HG03039 (cell line): ENCODE data around the gene NYAP1.
"Not testable (repeated sequence)": the region's sequence is repeated elsewhere in the genome, so short reads cannot be mapped to it uniquely, and the experiment has no call there.

Experiments
- ATAC-seq: cut with Tn5 transposase; IDR thresholded peaks from one replicate; pipeline ENCODE4 v1.9.1; 2021; ENCODE audit warnings: mild to moderate bottlenecking, moderate library complexity; ENCODE audit not compliant: unreplicated experiment

Gene NYAP1

GRCh38 chr7:100540073-100540723 is 56.5 kb downstream of the NYAP1 start:
- no peak for ATAC-seq

GRCh38 chr7:100541309-100541708 is 57.6 kb downstream of the NYAP1 start:
- ATAC-seq, result not testable (repeated sequence)

GRCh38 chr7:100543586-100543985 is 59.9 kb downstream of the NYAP1 start:
- no peak for ATAC-seq

DNA sequence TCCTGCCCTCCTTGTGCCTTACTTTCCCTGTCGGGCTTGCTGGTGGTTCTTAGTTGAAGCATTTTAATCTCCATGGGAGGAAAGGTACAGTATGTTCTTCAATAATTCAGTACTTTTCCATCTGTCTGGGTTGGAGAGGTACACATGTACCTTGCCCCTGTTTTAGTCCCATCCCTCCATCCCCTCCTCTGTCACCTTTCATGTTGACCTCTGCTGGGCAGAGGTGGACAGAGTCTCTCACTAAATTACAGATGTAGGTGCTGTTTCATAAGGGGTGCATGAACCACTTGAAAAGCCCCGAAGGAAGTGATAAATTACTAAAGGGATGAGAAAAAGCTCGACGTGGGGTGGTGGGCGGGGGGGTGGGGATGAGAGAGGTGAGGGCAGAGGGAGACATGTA is 60.7 kb downstream of the NYAP1 start:
- no peak for ATAC-seq
